HepG2 (cell line): ENCODE results near the gene ZNF674. TPM values are rescaled to one million over a fixed set of nuclear protein-coding genes. Genes with fewer than 3 reads are reported as not detected.

Experiments used
- ARID4A ChIP-seq: sonication (generic); formaldehyde crosslinking; IDR thresholded peaks from 2 replicates; pipeline ENCODE4 v1.5.0; 2020; ENCODE audit warnings: mild to moderate bottlenecking, missing genetic modification reagents, borderline replicate concordance
- FLYWCH1 ChIP-seq: sonication (generic); formaldehyde crosslinking; IDR thresholded peaks from 2 replicates; pipeline ENCODE4 v1.8.1; 2023; ENCODE audit warnings: mild to moderate bottlenecking, missing genetic modification reagents
- GMEB1 ChIP-seq: sonication (generic); formaldehyde crosslinking; IDR thresholded peaks from 2 replicates; pipeline ENCODE4 v1.5.1; 2020; ENCODE audit warnings: missing genetic modification reagents, mild to moderate bottlenecking, borderline replicate concordance
- HMGXB4 ChIP-seq, 2 experiments: sonication (generic) in 1 of 2; formaldehyde crosslinking in 1 of 2; IDR thresholded peaks; 2 replicates each; pipeline versions ENCODE4 v1.4.0 to v1.6.1; 2018 to 2020; ENCODE audit warnings: missing genetic modification reagents in 2 of 2, borderline replicate concordance in 1 of 2, low read depth in 1 of 2, mild to moderate bottlenecking in 1 of 2, missing biosample characterization in 1 of 2
- HOXA3 ChIP-seq: sonication (generic); formaldehyde crosslinking; IDR thresholded peaks from 2 replicates; pipeline ENCODE4 v1.5.0; 2020; ENCODE audit warnings: missing genetic modification reagents
- JUNB ChIP-seq: sonication (generic); formaldehyde crosslinking; IDR thresholded peaks from 2 replicates; pipeline ENCODE4 v1.8.0; 2022; ENCODE audit warnings: missing genetic modification reagents, mild to moderate bottlenecking, borderline replicate concordance
- MTF1 ChIP-seq: sonication (generic); formaldehyde crosslinking; IDR thresholded peaks from 2 replicates; pipeline ENCODE4 v1.5.0; 2020; ENCODE audit warnings: missing genetic modification reagents
- PCBP1 ChIP-seq: fragments of 200-400 bp; formaldehyde crosslinking; IDR thresholded peaks from 2 replicates; pipeline ENCODE4 v1.6.1; 2017; ENCODE audit warnings: mild to moderate bottlenecking, low read depth, low read length, borderline replicate concordance
- RXRB ChIP-seq: IDR thresholded peaks from 2 replicates; pipeline ENCODE4 v1.6.1; 2016; ENCODE audit warnings: borderline replicate concordance, missing genetic modification reagents, missing compliant biosample characterization
- TCF12 ChIP-seq, 2 experiments: fragments of 450-650 bp in 1 of 2; sonication (generic) in 1 of 2; formaldehyde crosslinking in 1 of 2; IDR thresholded peaks; 2 replicates each; pipeline versions ENCODE4 v1.6.1 to v1.8.0; 2017 to 2022; ENCODE audit warnings: antibody characterized with exemption in 1 of 2, mild to moderate bottlenecking in 1 of 2, missing genetic modification reagents in 1 of 2, moderate library complexity in 1 of 2
- TGIF2 ChIP-seq: IDR thresholded peaks from 2 replicates; pipeline ENCODE4 v1.6.1; 2016; ENCODE audit warnings: control low read depth, missing compliant biosample characterization
- ZBTB44 ChIP-seq: sonication (generic); formaldehyde crosslinking; IDR thresholded peaks from 2 replicates; pipeline ENCODE4 v1.4.0; 2020; ENCODE audit warnings: missing genetic modification reagents
- ZFP36L1 ChIP-seq: sonication (generic); formaldehyde crosslinking; IDR thresholded peaks from 2 replicates; pipeline ENCODE4 v1.8.0; 2022; ENCODE audit warnings: mild to moderate bottlenecking, missing genetic modification reagents, moderate library complexity
- ZNF224 ChIP-seq: sonication (generic); formaldehyde crosslinking; IDR thresholded peaks from 2 replicates; pipeline ENCODE4 v1.5.0; 2020; ENCODE audit warnings: mild to moderate bottlenecking, missing genetic modification reagents
- ZNF543 ChIP-seq: sonication (generic); formaldehyde crosslinking; IDR thresholded peaks from 2 replicates; pipeline ENCODE4 v1.4.0; 2020; ENCODE audit warnings: mild to moderate bottlenecking, missing genetic modification reagents
- ZNF644 ChIP-seq: IDR thresholded peaks from 2 replicates; pipeline ENCODE4 v1.6.1; 2016; ENCODE audit warnings: low read depth
- polyA plus RNA-seq, 8 experiments: library from polyadenylated mRNA; depleted of rRNA in 3 of 8; stranded (reverse) in 7 of 8; unstranded in 1 of 8; fragments of >200 nt; fragmentation: Illumina TruSeq in 4 of 8; extraction: Trizol in 4 of 8; gene quantifications; 2 replicates each; pipeline versions ENCODE4 v1.2.1 to v1.2.3, GENCODE V29; 2011 to 2016; ENCODE audit warnings: low read depth in 4 of 8, missing spikeins in 1 of 8, mixed read lengths in 1 of 8; ENCODE audit not compliant: insufficient read depth in 1 of 8
- total RNA-seq, 5 experiments: library from RNA; depleted of rRNA; stranded (reverse); fragments of >200 nt; fragmentation: Illumina TruSeq; extraction: Trizol; gene quantifications; 2 replicates each; pipeline ENCODE4 v1.2.3, GENCODE V29; 2016; ENCODE audit warnings: low read depth in 1 of 5

ZNF674 gene
- total and polyA plus RNA-seq, 2 of the 13 experiments (the other 11 are each of a cell fraction or from before 2014, with no cell fraction given): 2.9 to 3.5 TPM

- TF ChIP-seq ZBTB44 (no peak), FLYWCH1 (no peak), MTF1 (CRISPR knock-in tag) (no peak), ZNF224 (CRISPR knock-in tag) (0 out of 2 replicates have a peak, but pooled peaks have one; percentile 1), ZNF543 (CRISPR knock-in tag) (no peak), HOXA3 (CRISPR knock-in tag) (peak; percentile 44; the same call in 1 of the 2 replicates), HMGXB4 (CRISPR knock-in tag; IDR thresholded peaks at IDR 0.05; ENCODE audit: borderline replicate concordance in 1 of 2, low read depth in 1 of 2) (peak; percentile 59 to 81; a peak in 2 of 4 replicates), GMEB1 (CRISPR knock-in tag) (peak; percentile 60; the same call in 1 of the 2 replicates), TGIF2 (CRISPR knock-in tag) (peak; percentile 43; the same call in 1 of the 2 replicates), RXRB (CRISPR knock-in tag) (peak; percentile 19; the same call in 1 of the 2 replicates), ZNF644 (CRISPR knock-in tag) (no peak), ARID4A (peak; percentile 86; the same call in 1 of the 2 replicates), ZFP36L1 (CRISPR knock-in tag) (no peak), JUNB (CRISPR knock-in tag) (0 out of 2 replicates have a peak, but pooled peaks have one; percentile 35), PCBP1 (0 out of 2 replicates have a peak, but pooled peaks have one; percentile 52), TCF12 (IDR thresholded peaks at IDR 0.05) (no peak), TCF12 (CRISPR knock-in tag; IDR thresholded peaks at IDR 0.05) (no peak)
Measured at GRCh38 chrX:46545111-46546005, at the start of gene ZNF674 (continued).
